Tongue (tissue), 2 donors: ENCODE results near the gene UFD1. TPM values are rescaled to one million over a fixed set of nuclear protein-coding genes. Genes with fewer than 3 reads are reported as not detected.

Source experiments
- DNase-seq: peaks from one replicate; pipeline ENCODE4 v3.0.0-alpha.2; 2015
- total RNA-seq: library from RNA; depleted of rRNA; stranded (reverse); fragments of >200 nt; gene quantifications from one replicate; pipeline ENCODE4 v1.2.3, GENCODE V29; 2014

The UFD1 gene
- total RNA-seq = 33.8 TPM

- peak; percentile 89 for DNase-seq
Observed at GRCh38 chr22:19478901-19479354, at the start of gene UFD1. Gene UFD1, minus strand, starts transcription at chr22:19479193. Its CDS starts 108 bp downstream, at chr22:19479085.

DNA sequence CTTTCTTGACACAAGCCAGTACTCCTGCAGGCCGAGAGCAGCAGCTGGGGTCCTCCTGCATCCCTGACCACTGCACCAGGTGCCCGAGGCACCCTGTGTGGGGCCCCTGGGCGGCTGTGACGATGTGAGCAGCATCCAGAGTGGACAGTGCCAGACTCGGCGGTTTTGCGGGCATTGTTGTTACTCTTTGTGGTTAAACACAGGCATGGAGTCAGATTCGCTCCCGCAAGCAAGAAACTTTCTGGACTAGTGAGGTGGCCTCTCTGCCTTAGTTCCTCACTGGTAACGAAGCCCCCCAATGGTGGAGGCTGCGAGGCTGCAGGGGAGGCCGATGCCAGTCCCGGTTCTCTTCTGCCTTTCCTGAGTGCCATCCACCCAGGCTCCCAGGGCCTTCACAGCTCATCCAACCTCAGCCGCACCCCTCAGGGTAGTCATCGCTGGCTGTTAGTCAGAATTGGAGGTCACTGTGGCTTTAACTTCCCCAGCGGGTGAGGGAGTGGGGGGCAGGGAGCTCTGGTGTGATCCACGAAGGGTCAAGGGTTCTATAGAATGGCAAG lies 48.9 kb upstream of the UFD1 start:
- no peak for DNase-seq

GRCh38 chr22:19527321-19527721 lies 48.3 kb upstream of the UFD1 start:
- no peak for DNase-seq

GRCh38 chr22:19526702-19527111 lies 47.7 kb upstream of the UFD1 start:
- no peak for DNase-seq

- DNase-seq = no peak
Observed at GRCh38 chr22:19526076-19526701, 47.2 kb upstream of the UFD1 start.

GRCh38 chr22:19525666-19526065 lies 46.7 kb upstream of the UFD1 start:
- DNase-seq = no peak

- DNase-seq = no peak
Observed at GRCh38 chr22:19525116-19525660, 46.2 kb upstream of the UFD1 start.

DNA sequence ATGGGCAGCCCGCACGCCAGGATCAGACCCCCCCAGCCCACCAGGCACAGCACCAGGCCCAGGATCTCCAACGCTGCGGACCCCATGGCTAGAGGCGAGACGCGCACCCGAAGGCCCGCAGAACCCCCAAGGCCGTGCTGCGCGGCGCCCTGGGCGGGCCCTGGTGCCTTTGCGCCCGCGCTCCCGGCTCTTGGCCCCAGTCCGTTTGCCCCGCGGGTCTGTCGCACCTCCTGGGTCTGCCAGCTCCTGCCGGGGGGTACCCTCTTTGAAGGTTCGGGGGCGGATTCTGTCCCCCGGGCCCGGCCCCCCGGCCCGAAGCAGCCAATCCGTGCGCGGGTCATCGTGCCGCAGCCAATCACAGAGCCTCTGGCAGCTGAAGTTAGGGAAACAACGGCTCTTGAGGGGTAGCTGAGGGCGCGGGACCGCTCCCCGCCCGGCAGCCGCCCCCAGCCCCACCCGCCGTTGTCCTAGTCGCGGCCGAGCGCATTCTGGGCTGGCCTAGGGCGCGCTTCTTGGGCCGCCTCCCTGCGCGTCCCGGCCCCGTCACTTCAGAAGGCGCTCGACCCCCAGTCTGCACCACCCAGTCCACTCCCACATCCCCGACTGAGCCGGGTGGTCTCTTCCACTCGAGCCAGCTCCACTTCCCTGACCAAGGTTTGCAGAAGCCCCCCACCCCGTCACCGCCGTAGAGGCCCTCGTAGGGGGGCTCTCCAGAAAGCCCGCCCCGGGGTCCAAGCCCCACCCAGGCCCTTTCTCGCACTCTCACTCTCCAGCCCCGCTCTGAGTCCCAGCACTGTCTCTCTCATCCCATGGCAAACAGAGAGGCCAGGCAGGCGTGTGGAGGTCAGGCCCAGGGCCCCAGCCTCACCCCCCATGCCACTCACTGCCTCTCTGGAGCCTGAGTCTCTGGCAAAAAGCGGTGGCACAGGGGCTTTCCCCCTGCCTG lies 45.5 kb upstream of the UFD1 start, which contains the start of gene CLDN5:
TSS of gene CLDN5 (minus strand) at position 241 of the 946 bp plus-strand sequence. CDS start at position 86, 155 bp downstream.
- DNase-seq = peak; percentile 68

- peak; percentile 34 for DNase-seq
Observed at GRCh38 chr22:19523240-19524169, 44.5 kb upstream of the UFD1 start.

DNA sequence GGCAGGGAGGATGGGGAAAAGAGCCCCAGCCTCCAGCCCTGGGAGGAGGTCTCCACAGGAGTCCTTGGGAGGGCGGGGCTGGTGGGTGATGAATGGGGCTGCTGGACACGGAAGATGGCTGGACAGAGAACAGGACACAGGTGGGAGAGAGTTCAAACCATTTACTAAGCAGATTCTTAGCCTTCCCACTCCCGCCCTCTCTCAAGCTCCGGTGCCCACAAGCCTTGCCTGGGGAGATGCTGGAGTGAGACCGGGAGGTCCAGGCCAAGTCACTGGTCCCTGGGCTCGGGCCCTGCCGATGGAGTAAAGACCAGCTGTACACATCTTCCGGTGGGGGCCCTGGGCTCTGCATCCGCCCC lies 43.9 kb upstream of the UFD1 start:
- DNase-seq = no peak

GRCh38 chr22:19522190-19522880 lies 43.3 kb upstream of the UFD1 start:
- DNase-seq = peak; percentile 68

GRCh38 chr22:19520566-19521305 lies 41.7 kb upstream of the UFD1 start:
- no peak for DNase-seq

DNA sequence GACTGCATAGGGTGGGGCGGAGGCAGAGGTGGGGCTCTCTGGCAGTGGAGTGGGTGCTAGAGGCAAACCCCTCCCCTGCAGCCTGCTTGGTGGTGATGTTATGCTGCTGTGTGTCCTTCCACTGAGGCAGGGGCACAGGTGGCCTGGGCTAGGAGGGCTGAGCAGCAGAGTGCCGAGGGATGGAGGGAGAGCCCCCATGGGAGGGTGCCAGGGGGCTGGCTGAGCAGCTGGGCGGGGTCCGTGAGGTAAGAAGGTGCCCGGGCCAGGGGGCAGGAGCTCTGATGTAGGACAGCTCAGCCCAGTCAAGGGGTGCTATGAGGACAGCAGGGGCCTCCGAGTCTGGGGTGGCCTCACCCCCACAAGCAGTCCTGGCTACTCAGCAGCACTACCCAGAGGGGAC lies 41.0 kb upstream of the UFD1 start:
- no peak for DNase-seq

DNA sequence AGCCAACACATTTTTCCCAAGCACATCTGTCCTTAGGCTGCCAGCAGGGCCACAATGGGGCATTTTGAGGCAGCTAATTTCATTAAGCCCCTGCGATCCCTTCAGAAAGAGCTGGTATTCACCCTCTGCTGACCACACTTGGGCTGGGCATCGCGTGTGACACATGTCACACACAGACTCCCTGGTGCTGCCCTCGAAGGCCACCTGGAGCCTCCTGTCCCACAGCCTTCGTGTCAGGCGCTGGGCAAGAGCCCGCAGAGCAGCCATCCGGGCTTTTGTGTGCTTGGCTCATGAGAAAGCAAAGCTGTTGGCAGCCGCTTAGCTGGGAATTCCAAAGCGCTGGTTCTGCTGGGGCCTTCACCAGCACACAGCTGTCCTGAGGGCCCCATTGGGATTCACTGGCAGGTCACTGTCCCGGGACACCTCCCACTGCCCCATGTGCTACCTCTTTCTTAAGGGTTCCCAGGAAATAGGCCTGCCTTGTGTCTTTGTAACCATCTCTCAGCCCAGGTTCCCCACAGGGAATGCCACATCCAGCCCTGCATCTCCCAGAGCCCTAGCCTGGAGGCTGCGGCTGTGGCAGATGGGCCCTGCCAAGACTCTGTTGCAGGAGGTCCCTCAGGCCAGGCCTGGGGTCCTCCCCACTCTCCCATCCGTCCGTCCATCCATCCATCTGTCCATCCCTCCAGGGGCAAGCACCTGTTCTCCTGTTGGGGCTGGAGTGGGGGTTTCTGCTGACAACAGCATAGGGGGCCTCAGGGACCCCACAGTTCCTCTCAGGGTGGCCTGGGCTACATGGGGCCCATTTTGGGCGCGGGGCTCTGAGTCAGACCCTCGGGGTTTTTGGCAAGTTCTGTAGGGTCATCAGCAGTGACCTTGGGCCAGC lies 40.3 kb upstream of the UFD1 start:
- peak; percentile 68 for DNase-seq

- no peak for DNase-seq
Observed at GRCh38 chr22:19518635-19519034, 39.6 kb upstream of the UFD1 start.

DNA sequence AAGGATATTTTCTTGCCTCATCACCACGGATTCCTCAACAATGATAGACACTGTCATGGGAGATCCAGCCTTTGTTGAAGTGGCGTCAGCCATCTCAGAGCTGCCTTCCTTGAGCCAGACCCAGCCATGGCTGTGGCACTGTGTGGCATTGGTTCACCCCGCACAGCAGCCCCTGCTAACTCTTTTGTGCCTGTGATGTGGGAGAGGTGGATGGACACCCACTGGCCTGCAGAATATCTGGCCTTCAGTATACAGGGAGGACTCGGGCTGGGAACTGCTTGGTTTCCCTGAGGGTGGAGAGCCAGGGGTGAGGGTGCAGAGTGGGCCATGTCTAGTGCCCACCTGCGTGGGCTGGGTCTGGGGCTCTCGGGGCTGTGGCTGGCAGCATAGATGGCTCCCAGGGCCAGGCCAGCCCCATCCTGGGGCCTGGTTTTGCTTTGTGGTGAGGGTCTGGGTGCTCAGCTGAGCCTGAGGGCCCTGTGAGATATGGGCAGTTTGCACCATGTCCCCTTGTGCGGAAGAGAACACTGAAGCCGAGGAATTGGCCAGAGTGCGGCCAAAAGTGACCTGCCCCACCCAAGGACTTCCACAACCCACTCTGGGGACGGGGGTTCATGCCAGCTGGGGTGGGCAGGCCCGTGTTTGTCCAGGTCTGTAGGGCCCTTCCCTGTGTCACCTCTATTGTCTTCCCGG lies 39.1 kb upstream of the UFD1 start:
- DNase-seq = no peak

DNA sequence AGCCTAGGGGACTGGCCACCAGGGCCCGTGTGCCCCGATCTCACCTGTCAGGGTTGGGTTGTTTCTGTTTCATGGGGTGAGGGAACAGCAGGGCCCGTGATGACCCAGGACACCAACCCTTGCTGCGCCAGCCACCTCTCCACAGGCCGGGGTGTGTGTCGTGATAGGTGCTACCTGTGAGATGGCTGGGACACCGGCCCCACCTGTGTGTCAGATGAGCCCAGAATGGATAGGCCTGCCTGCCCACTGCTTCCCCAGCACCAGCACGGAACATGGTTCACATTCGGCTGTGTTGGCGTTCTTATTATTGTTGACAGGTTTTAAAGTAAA lies 38.1 kb upstream of the UFD1 start:
- no peak for DNase-seq

GRCh38 chr22:19516378-19517170 lies 37.6 kb upstream of the UFD1 start:
- DNase-seq = no peak
